ENCODE measurements around the gene SCMH1.

DNA sequence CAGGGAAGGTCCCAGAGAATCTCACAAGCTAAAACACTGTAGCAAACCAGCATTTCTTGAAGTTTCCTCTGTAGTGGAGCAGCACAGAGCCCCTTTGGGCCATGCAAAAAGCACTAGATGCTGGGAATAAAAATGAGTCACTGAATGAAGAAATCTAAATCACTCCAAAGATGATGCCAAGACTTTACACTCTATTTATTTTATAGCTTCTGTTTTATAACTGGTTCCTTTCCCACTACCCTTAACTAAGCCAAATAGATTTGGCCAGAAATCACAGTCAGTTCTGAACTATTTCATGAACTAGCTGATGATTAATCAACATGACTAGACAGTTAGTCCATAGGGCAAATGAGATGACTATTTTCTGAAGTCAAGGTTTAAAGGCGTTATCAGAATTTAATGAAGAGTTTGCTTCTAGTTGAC lies 89.5 kb downstream of the SCMH1 start:
- TF ChIP-seq, protein P1, sequence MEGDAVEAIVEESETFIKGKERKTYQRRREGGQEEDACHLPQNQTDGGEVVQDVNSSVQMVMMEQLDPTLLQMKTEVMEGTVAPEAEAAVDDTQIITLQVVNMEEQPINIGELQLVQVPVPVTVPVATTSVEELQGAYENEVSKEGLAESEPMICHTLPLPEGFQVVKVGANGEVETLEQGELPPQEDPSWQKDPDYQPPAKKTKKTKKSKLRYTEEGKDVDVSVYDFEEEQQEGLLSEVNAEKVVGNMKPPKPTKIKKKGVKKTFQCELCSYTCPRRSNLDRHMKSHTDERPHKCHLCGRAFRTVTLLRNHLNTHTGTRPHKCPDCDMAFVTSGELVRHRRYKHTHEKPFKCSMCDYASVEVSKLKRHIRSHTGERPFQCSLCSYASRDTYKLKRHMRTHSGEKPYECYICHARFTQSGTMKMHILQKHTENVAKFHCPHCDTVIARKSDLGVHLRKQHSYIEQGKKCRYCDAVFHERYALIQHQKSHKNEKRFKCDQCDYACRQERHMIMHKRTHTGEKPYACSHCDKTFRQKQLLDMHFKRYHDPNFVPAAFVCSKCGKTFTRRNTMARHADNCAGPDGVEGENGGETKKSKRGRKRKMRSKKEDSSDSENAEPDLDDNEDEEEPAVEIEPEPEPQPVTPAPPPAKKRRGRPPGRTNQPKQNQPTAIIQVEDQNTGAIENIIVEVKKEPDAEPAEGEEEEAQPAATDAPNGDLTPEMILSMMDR (IDR thresholded peaks at IDR 0.05), result no peak
- no peak for TF ChIP-seq POLR2A (IDR thresholded peaks at IDR 0.05)
